HepG2 (cell line): ENCODE measurements around the gene LYPD1. TPM values are rescaled to one million over a fixed set of nuclear protein-coding genes. Genes with fewer than 3 reads are reported as not detected.

Experiments used
- ATAC-seq: fragments of 200-7000 bp; cut with Tn5 transposase; 3 replicates; pipeline ENCODE4 v1.9.1; 2020; ENCODE audit warnings: mild to moderate bottlenecking, moderate library complexity
- BruUV-seq: library from RNA; stranded (reverse); fragments of 400-500 nt; replicated peaks from 2 replicates; lab custom pipeline; 2021; lab: Mats Ljungman, UMichigan
- CTCF ChIA-PET: fragments of 300-600 bp; formaldehyde crosslinking; extraction: SDS; loops from one replicate; lab custom pipeline; 2021; ENCODE audit warnings: low total read pairs, inconsistent platforms, low intra/inter-chr PET ratio; lab: Yijun Ruan, JAX
- POLR2A ChIA-PET: fragments of 350-600 bp; sonication (Branson Sonifier 250); formaldehyde crosslinking; loops from one replicate; lab custom pipeline; 2020; ENCODE audit warnings: antibody characterized with exemption, inconsistent platforms; lab: Yijun Ruan, JAX
- DNase-seq: peaks from one replicate; pipeline ENCODE4 v3.0.0-alpha.2; 2015; ENCODE audit warnings: low spot score
- FAIRE-seq: peaks from 3 replicates; lab custom pipeline; 2011; peaks lifted over from hg19 to GRCh38; lab: Jason Lieb, UNC
- H2AFZ ChIP-seq: one replicate; pipeline ENCODE4 v1.6.1; 2011; ENCODE audit warnings: low read length, inconsistent platforms
- H3K27ac ChIP-seq: fragments of 300-600 bp; 3 replicates; pipeline ENCODE4 v1.8.0; 2011; ENCODE audit warnings: mixed run types, mild to moderate bottlenecking, mixed read lengths, low read length, inconsistent platforms; ENCODE audit not compliant: insufficient read depth; ENCODE audit errors: extremely low read length
- H3K27me3 ChIP-seq, 2 experiments: fragments of 200-600 bp in 1 of 2; 2 replicates in 1 of 2; 3 replicates in 1 of 2; pipeline versions ENCODE4 v1.6.0 to v1.8.0; 2011; ENCODE audit warnings: low read length in 2 of 2, mild to moderate bottlenecking in 2 of 2, moderate library complexity in 2 of 2, inconsistent platforms in 1 of 2; ENCODE audit not compliant: insufficient read depth in 2 of 2, control insufficient read depth in 1 of 2
- H3K36me3 ChIP-seq, 2 experiments: fragments of 200-600 bp in 1 of 2; replicated peaks in 1 of 2; 2 replicates in 1 of 2; 3 replicates in 1 of 2; pipeline versions ENCODE4 v1.5.1 to v1.8.0; 2011; ENCODE audit warnings: low read length in 2 of 2, inconsistent platforms in 1 of 2; ENCODE audit not compliant: insufficient read depth in 2 of 2, control insufficient read depth in 1 of 2
- H3K4me1 ChIP-seq: 2 replicates; pipeline ENCODE4 v1.5.1; 2012; ENCODE audit warnings: low read length, inconsistent platforms; ENCODE audit not compliant: insufficient read depth
- H3K4me2 ChIP-seq: 2 replicates; pipeline ENCODE4 v1.6.0; 2011; ENCODE audit warnings: low read depth, low read length, inconsistent platforms
- H3K4me3 ChIP-seq, 3 experiments: fragments of 200-600 bp in 1 of 3; sonication (generic), shearing (Covaris generic) in 1 of 3; replicated peaks in 1 of 3; 2 replicates each; pipeline ENCODE4 v1.5.1; 2011 to 2016; ENCODE audit warnings: low read length in 3 of 3, inconsistent platforms in 2 of 3, low read depth in 2 of 3, mild to moderate bottlenecking in 2 of 3, control low read depth in 1 of 3, mixed read lengths in 1 of 3; ENCODE audit not compliant: insufficient read depth in 1 of 3
- H3K79me2 ChIP-seq: one replicate; pipeline ENCODE4 v1.6.1; 2011; ENCODE audit warnings: low read length, inconsistent platforms; ENCODE audit not compliant: insufficient read depth
- H3K9ac ChIP-seq: 2 replicates; pipeline ENCODE4 v1.6.0; 2011; ENCODE audit warnings: mild to moderate bottlenecking, low read depth, low read length, inconsistent platforms; ENCODE audit not compliant: insufficient read depth
- H3K9me3 ChIP-seq: 2 replicates; pipeline ENCODE4 v1.5.1; 2012; ENCODE audit warnings: mild to moderate bottlenecking, low read length
- H4K20me1 ChIP-seq: 2 replicates; pipeline ENCODE4 v1.6.0; 2011; ENCODE audit warnings: inconsistent platforms, mild to moderate bottlenecking, low read length, moderate library complexity; ENCODE audit not compliant: insufficient read depth
- ARNT ChIP-seq: fragments of 450-650 bp; IDR thresholded peaks from 2 replicates; pipeline ENCODE4 v1.6.1; 2017
- ISX ChIP-seq: sonication (generic); formaldehyde crosslinking; conservative IDR thresholded peaks from 2 replicates; pipeline ENCODE4 v1.5.0; 2020; ENCODE audit warnings: missing genetic modification reagents
- SIX1 ChIP-seq: sonication (generic); formaldehyde crosslinking; IDR thresholded peaks from 2 replicates; pipeline ENCODE4 v1.4.0; 2020; ENCODE audit warnings: missing genetic modification reagents, borderline replicate concordance
- ZBTB20 ChIP-seq: sonication (generic); formaldehyde crosslinking; IDR thresholded peaks from 2 replicates; pipeline ENCODE4 v1.8.1; 2023; ENCODE audit warnings: missing genetic modification reagents, low read depth, mild to moderate bottlenecking, borderline replicate concordance
- ZBTB39 ChIP-seq: sonication (generic); formaldehyde crosslinking; IDR thresholded peaks from 2 replicates; pipeline ENCODE4 v1.5.0; 2020; ENCODE audit warnings: missing genetic modification reagents
- ZNF496 ChIP-seq: sonication (generic); formaldehyde crosslinking; IDR thresholded peaks from 2 replicates; pipeline ENCODE4 v1.8.1; 2023; ENCODE audit warnings: mild to moderate bottlenecking, moderate library complexity, missing genetic modification reagents; ENCODE audit not compliant: insufficient replicate concordance
- WGBS: methylation state at CpG from one replicate; pipeline ENCODE4 v1.1.6; 2017; ENCODE audit warnings: low lambda C conversion rate; 5-methylcytosine and 5-hydroxymethylcytosine counted together
- in situ Hi-C: cut with HindIII; loops from 2 replicates; pipeline ENCODE4 v1.10.0; 2017; ENCODE audit warnings: low pct_unique_long_range_greater_than_20kb; ENCODE audit not compliant: extremely low pct_ligation_motif_present
- intact Hi-C: fragments of 100-400 bp; cut with micrococcal nuclease; formaldehyde crosslinking; loops from one replicate; pipeline ENCODE4 v1.10.0; 2022; ENCODE audit not compliant: unreplicated experiment
- polyA plus RNA-seq, 8 experiments: library from polyadenylated mRNA; depleted of rRNA in 3 of 8; stranded (reverse) in 7 of 8; unstranded in 1 of 8; fragments of >200 nt; fragmentation: Illumina TruSeq in 4 of 8; extraction: Trizol in 4 of 8; gene quantifications; 2 replicates each; pipeline versions ENCODE4 v1.2.1 to v1.2.3, GENCODE V29; 2011 to 2016; ENCODE audit warnings: low read depth in 4 of 8, missing spikeins in 1 of 8, mixed read lengths in 1 of 8; ENCODE audit not compliant: insufficient read depth in 1 of 8
- total RNA-seq, 5 experiments: library from RNA; depleted of rRNA; stranded (reverse); fragments of >200 nt; fragmentation: Illumina TruSeq; extraction: Trizol; gene quantifications; 2 replicates each; pipeline ENCODE4 v1.2.3, GENCODE V29; 2016; ENCODE audit warnings: low read depth in 1 of 5

The LYPD1 gene
- total and polyA plus RNA-seq, 2 of the 13 experiments (the other 11 are each of a cell fraction or from before 2014, with no cell fraction given), result not detected

GRCh38 chr2:132597166-132597565, 72.8 kb downstream of the LYPD1 start (continued):
- TF ChIP-seq ISX (CRISPR knock-in tag) (no peak), ZBTB39 (CRISPR knock-in tag) (no peak), ZBTB20 (CRISPR knock-in tag) (no peak), ARNT (no peak)

GRCh38 chr2:132595693-132596092, 74.3 kb downstream of the LYPD1 start:
- H3K27ac ChIP-seq, result no peak overlapping the region
- no peaks in the 10 kb centered on the region for H3K4me1 ChIP-seq
- peaks cover 24% of the 10 kb centered on the region; the same call in 1 of the 2 replicates for H3K9me3 ChIP-seq
- CTCF ChIA-PET, result no interaction called here
- H3K4me3 ChIP-seq, result no peak overlapping the region
- POLR2A ChIA-PET, result no interaction called here
- intact Hi-C loops (no loop called here), in situ Hi-C loops (no loop called here)
- no peaks in the 10 kb centered on the region for H4K20me1 ChIP-seq
- TF ChIP-seq SIX1 (CRISPR knock-in tag), result no peak
- TF ChIP-seq ZNF496, result no peak
- BruUV-seq, result no TSS peak
- no peak overlapping the region for H3K4me2 ChIP-seq
- ATAC-seq (no peak), FAIRE-seq (no peak), DNase-seq (no peak)
- H3K36me3 ChIP-seq, result no peaks in the 10 kb centered on the region
- 0% methylated on average over 2 of the region's 2 CpGs for WGBS
- no peak overlapping the region for H2AFZ ChIP-seq
- no peak overlapping the region for H3K9ac ChIP-seq
- H3K79me2 ChIP-seq, result no peaks in the 10 kb centered on the region
- no peaks in the 10 kb centered on the region for H3K27me3 ChIP-seq
